H9 (cell line): Measurements from ENCODE around the gene RASGRP4. TPM values are rescaled to one million over a fixed set of nuclear protein-coding genes. Genes with fewer than 3 reads are reported as not detected.
A peak's percentile ranks its signal among the peaks of the same experiment; 100 is the strongest.

Source experiments
- DNase-seq: peaks from one replicate; pipeline ENCODE4 v3.0.0-alpha.2; 2017
- H2AFZ ChIP-seq: one replicate; pipeline ENCODE4 v1.6.1; 2013; ENCODE audit warnings: mild to moderate bottlenecking, low read length, control low read depth, moderate library complexity
- H2AK5ac ChIP-seq: 2 replicates; pipeline ENCODE4 v1.6.1; 2013; ENCODE audit warnings: low read length, control low read depth, mixed read lengths; ENCODE audit not compliant: insufficient read length
- H2BK120ac ChIP-seq: one replicate; pipeline ENCODE4 v1.6.1; 2013; ENCODE audit warnings: low read depth, mild to moderate bottlenecking, low read length, control low read depth, inconsistent platforms; ENCODE audit not compliant: poor library complexity, severe bottlenecking
- H2BK12ac ChIP-seq: 2 replicates; pipeline ENCODE4 v1.6.1; 2013; ENCODE audit warnings: low read length, control low read depth, mixed read lengths, low read depth; ENCODE audit not compliant: insufficient read length
- H2BK15ac ChIP-seq: 2 replicates; pipeline ENCODE4 v1.6.1; 2013; ENCODE audit warnings: low read depth, low read length, control low read depth
- H2BK20ac ChIP-seq: one replicate; pipeline ENCODE4 v1.6.1; 2013; ENCODE audit warnings: low read depth, mild to moderate bottlenecking, low read length, control low read depth, inconsistent platforms; ENCODE audit not compliant: poor library complexity, severe bottlenecking
- H2BK5ac ChIP-seq: 2 replicates; pipeline ENCODE4 v1.6.1; 2013; ENCODE audit warnings: low read length, control low read depth, mixed read lengths; ENCODE audit not compliant: insufficient read length
- H3K14ac ChIP-seq: 2 replicates; pipeline ENCODE4 v1.6.1; 2013; ENCODE audit warnings: low read length, control low read depth; ENCODE audit not compliant: insufficient read depth
- H3K18ac ChIP-seq: 2 replicates; pipeline ENCODE4 v1.6.1; 2013; ENCODE audit warnings: low read depth, mild to moderate bottlenecking, mixed read lengths, low read length, control low read depth; ENCODE audit not compliant: insufficient read length
- H3K23ac ChIP-seq: 2 replicates; pipeline ENCODE4 v1.6.1; 2013; ENCODE audit warnings: low read length, control low read depth, mixed read lengths, low read depth; ENCODE audit not compliant: insufficient read length
- H3K23me2 ChIP-seq: 2 replicates; pipeline ENCODE4 v1.6.1; 2013; ENCODE audit warnings: low read depth, mild to moderate bottlenecking, mixed read lengths, low read length, control low read depth; ENCODE audit not compliant: insufficient read length, poor library complexity, severe bottlenecking
- H3K27ac ChIP-seq: 2 replicates; pipeline ENCODE4 v1.5.1; 2013; ENCODE audit warnings: low read length, control low read depth, mixed read lengths, low read depth; ENCODE audit not compliant: insufficient read length
- H3K27me3 ChIP-seq: 2 replicates; pipeline ENCODE4 v1.6.1; 2013; ENCODE audit warnings: low read length, control low read depth, inconsistent platforms; ENCODE audit not compliant: insufficient read depth
- H3K4ac ChIP-seq: 2 replicates; pipeline ENCODE4 v1.6.1; 2013; ENCODE audit warnings: low read depth, mild to moderate bottlenecking, control low read depth, inconsistent platforms, low read length, moderate library complexity
- H3K4me1 ChIP-seq: 2 replicates; pipeline ENCODE4 v1.6.1; 2013; ENCODE audit warnings: low read length, control low read depth, inconsistent platforms; ENCODE audit not compliant: insufficient read depth
- H3K4me2 ChIP-seq: 2 replicates; pipeline ENCODE4 v1.6.1; 2013; ENCODE audit warnings: low read length, control low read depth, mixed read lengths; ENCODE audit not compliant: insufficient read length, insufficient read depth
- H3K56ac ChIP-seq: 2 replicates; pipeline ENCODE4 v1.6.1; 2013; ENCODE audit warnings: low read depth, mild to moderate bottlenecking, mixed read lengths, low read length, control low read depth; ENCODE audit not compliant: insufficient read length
- H3K79me1 ChIP-seq: 2 replicates; pipeline ENCODE4 v1.6.1; 2013; ENCODE audit warnings: low read depth, mild to moderate bottlenecking, moderate library complexity, low read length, control low read depth, inconsistent platforms; ENCODE audit not compliant: insufficient read depth, poor library complexity, severe bottlenecking
- H3K79me2 ChIP-seq: 2 replicates; pipeline ENCODE4 v1.6.1; 2013; ENCODE audit warnings: low read length, control low read depth, inconsistent platforms; ENCODE audit not compliant: insufficient read depth
- H3K9ac ChIP-seq: 2 replicates; pipeline ENCODE4 v1.6.1; 2013; ENCODE audit warnings: low read length, control low read depth, mixed read lengths; ENCODE audit not compliant: insufficient read length; ENCODE audit errors: extremely low read depth
- H3K9me3 ChIP-seq: one replicate; pipeline ENCODE4 v1.6.1; 2013; ENCODE audit warnings: low read depth, low read length, inconsistent platforms; ENCODE audit not compliant: control insufficient read depth
- H3T11ph ChIP-seq: one replicate; pipeline ENCODE4 v1.6.1; 2013; ENCODE audit warnings: mild to moderate bottlenecking, low read length, control low read depth, inconsistent platforms
- H4K20me1 ChIP-seq: one replicate; pipeline ENCODE4 v1.6.1; 2013; ENCODE audit not compliant: control insufficient read depth, insufficient read length, insufficient read depth
- H4K5ac ChIP-seq: 2 replicates; pipeline ENCODE4 v1.6.1; 2013; ENCODE audit warnings: low read depth, mild to moderate bottlenecking, mixed read lengths, low read length, control low read depth; ENCODE audit not compliant: insufficient read length
- H4K8ac ChIP-seq: replicated peaks from 2 replicates; pipeline ENCODE4 v1.6.1; 2013; ENCODE audit warnings: low read length, control low read depth, mixed read lengths, low read depth; ENCODE audit not compliant: insufficient read length
- H4K91ac ChIP-seq: 2 replicates; pipeline ENCODE4 v1.6.1; 2013; ENCODE audit warnings: low read depth, mild to moderate bottlenecking, moderate library complexity, mixed read lengths, low read length, control low read depth; ENCODE audit not compliant: insufficient read length
- H3K27ac Mint-ChIP-seq, 3 experiments: 2 replicates in 2 of 3; 3 replicates in 1 of 3; pipeline ENCODE4 v1.8.0; 2020 to 2021; ENCODE audit warnings: mixed read lengths in 3 of 3, mild to moderate bottlenecking in 1 of 3, moderate library complexity in 1 of 3
- H3K27me3 Mint-ChIP-seq: 2 replicates; pipeline ENCODE4 v1.8.0; 2021; ENCODE audit warnings: low read depth, mild to moderate bottlenecking, moderate library complexity, mixed read lengths
- H3K36me3 Mint-ChIP-seq, 3 experiments: 2 replicates in 2 of 3; 3 replicates in 1 of 3; pipeline ENCODE4 v1.8.0; 2020 to 2021; ENCODE audit warnings: low read depth in 3 of 3, mixed read lengths in 3 of 3; ENCODE audit not compliant: insufficient read depth in 1 of 3
- H3K4me1 Mint-ChIP-seq, 2 experiments: 2 replicates each; pipeline ENCODE4 v1.8.0; 2020; ENCODE audit warnings: mixed read lengths in 2 of 2
- H3K4me3 Mint-ChIP-seq, 2 experiments: 2 replicates in 1 of 2; 3 replicates in 1 of 2; pipeline ENCODE4 v1.8.0; 2020 to 2021; ENCODE audit warnings: mild to moderate bottlenecking in 2 of 2, mixed read lengths in 2 of 2, moderate library complexity in 1 of 2
- H3K9me3 Mint-ChIP-seq, 2 experiments: 2 replicates in 1 of 2; 3 replicates in 1 of 2; pipeline ENCODE4 v1.8.0; 2020; ENCODE audit warnings: mild to moderate bottlenecking in 2 of 2, mixed read lengths in 2 of 2, moderate library complexity in 1 of 2
- WGBS: extraction: QIAGEN DNeasy Blood & Tissue Kit; methylation state at CpG from one replicate; pipeline ENCODE4 v1.1.7; 2013; ENCODE audit warnings: missing lambda C conversion rate, low lambda C conversion rate, mixed read lengths; ENCODE audit not compliant: insufficient read length; ENCODE audit errors: extremely low coverage; 5-methylcytosine and 5-hydroxymethylcytosine counted together
- total RNA-seq: library from RNA; stranded (reverse); gene quantifications from 2 replicates; pipeline ENCODE4 v1.2.1, GENCODE V29; 2021
- TF ChIP-seq, protein P1 (sequence below): fragments of 200-600 bp; sonication (generic); conservative IDR thresholded peaks from 3 replicates; pipeline ENCODE4 v1.8.0; 2021; ENCODE audit warnings: antibody characterized with exemption, mild to moderate bottlenecking

Gene RASGRP4
- total RNA-seq, 1 experiment from 2014 or later, result 0.28 TPM

DNA sequence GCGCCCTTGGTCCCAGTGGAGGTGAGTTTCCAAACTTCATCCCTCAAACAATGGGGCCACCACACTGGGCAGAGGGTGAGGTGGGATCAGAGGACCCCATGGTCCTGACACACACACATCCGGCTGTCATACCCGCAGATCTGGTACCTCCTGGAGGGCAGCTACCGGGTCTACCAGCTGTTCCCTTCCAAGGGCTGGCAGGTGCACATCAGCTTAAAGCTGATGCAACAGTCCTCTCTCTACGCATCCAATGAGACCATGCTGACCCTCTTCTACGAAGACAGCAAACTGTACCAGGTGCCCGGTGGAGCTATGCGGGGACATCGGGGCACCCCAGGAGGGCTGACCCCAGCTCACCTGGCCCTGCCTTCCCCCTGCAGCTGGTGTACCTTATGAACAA is 65.7 kb downstream of the RASGRP4 start:
- Histone ChIP-seq H3K79me1 (no peaks in the 10 kb centered on the region), H3K9ac (no peak overlapping the region), H3K9me3 (no peaks in the 10 kb centered on the region), H3K27ac (no peak overlapping the region), H4K20me1 (no peaks in the 10 kb centered on the region), H3K4me2 (no peak overlapping the region), H2AFZ (no peak overlapping the region), H2BK15ac (no peak overlapping the region), H3K18ac (no peak overlapping the region), H2BK20ac (no peak overlapping the region), H3K23ac (no peak overlapping the region), H3T11ph (no peak overlapping the region), H2AK5ac (no peak overlapping the region), H3K79me2 (no peaks in the 10 kb centered on the region), H2BK120ac (no peak overlapping the region), H2BK5ac (no peak overlapping the region), H2BK12ac (no peak overlapping the region), H4K91ac (no peak overlapping the region), H3K4me1 (no peaks in the 10 kb centered on the region), H4K8ac (no peak overlapping the region), H3K23me2 (peaks cover 6% of the 10 kb centered on the region), H3K56ac (no peak overlapping the region), H3K27me3 (peaks cover 14% of the 10 kb centered on the region; the same call in 1 of the 2 replicates), H3K4ac (no peak overlapping the region), H4K5ac (no peak overlapping the region), H3K14ac (no peak overlapping the region)
- no peak overlapping the region for H3K27ac Mint-ChIP-seq
- no peak for DNase-seq
- H3K4me3 Mint-ChIP-seq, result peak overlapping the region; percentile 83 to 92; a peak in 4 of 5 replicates
- peaks cover 73% of the 10 kb centered on the region for H3K27me3 Mint-ChIP-seq
- TF ChIP-seq, protein P1, sequence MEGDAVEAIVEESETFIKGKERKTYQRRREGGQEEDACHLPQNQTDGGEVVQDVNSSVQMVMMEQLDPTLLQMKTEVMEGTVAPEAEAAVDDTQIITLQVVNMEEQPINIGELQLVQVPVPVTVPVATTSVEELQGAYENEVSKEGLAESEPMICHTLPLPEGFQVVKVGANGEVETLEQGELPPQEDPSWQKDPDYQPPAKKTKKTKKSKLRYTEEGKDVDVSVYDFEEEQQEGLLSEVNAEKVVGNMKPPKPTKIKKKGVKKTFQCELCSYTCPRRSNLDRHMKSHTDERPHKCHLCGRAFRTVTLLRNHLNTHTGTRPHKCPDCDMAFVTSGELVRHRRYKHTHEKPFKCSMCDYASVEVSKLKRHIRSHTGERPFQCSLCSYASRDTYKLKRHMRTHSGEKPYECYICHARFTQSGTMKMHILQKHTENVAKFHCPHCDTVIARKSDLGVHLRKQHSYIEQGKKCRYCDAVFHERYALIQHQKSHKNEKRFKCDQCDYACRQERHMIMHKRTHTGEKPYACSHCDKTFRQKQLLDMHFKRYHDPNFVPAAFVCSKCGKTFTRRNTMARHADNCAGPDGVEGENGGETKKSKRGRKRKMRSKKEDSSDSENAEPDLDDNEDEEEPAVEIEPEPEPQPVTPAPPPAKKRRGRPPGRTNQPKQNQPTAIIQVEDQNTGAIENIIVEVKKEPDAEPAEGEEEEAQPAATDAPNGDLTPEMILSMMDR, result no peak
- peaks cover 0 to 4% (median 0%) of the 10 kb centered on the region in 3 experiments; a peak in 3 of 7 replicates for H3K36me3 Mint-ChIP-seq
- peaks cover 4 to 8% of the 10 kb centered on the region in 2 experiments; a peak in 2 of 5 replicates for H3K9me3 Mint-ChIP-seq
- peaks cover 10 to 16% of the 10 kb centered on the region in 2 experiments for H3K4me1 Mint-ChIP-seq
- no CpG with 5 or more reads among the region's 9 CpGs for WGBS
